ENCODE measurements around the gene R3HDM4.
"Not testable (repeated sequence)": the region's sequence is repeated elsewhere in the genome, so short reads cannot be mapped to it uniquely, and the experiment has no call there.

Gene R3HDM4

GRCh38 chr19:913080-913748, at the start of gene R3HDM4:
Gene R3HDM4 (minus strand): TSS chr19:913219. CDS start chr19:913157, 62 bp downstream.
- no peak for DNase-seq (ENCODE audit: low read depth, low spot score)

GRCh38 chr19:961866-962620, 49.0 kb upstream of the R3HDM4 start:
- DNase-seq (ENCODE audit: low read depth, low spot score), result no peak

- no peak for DNase-seq (ENCODE audit: low read depth, low spot score)
Observed at GRCh38 chr19:960601-960938, 47.6 kb upstream of the R3HDM4 start.

GRCh38 chr19:960020-960419, 47.0 kb upstream of the R3HDM4 start:
- DNase-seq (ENCODE audit: low read depth, low spot score), result no peak

GRCh38 chr19:958967-959855, 46.2 kb upstream of the R3HDM4 start:
- DNase-seq (ENCODE audit: low read depth, low spot score), result no peak

- not testable (repeated sequence) for DNase-seq (ENCODE audit: low read depth, low spot score)
Observed at GRCh38 chr19:957578-957977, 44.6 kb upstream of the R3HDM4 start.

- DNase-seq (ENCODE audit: low read depth, low spot score), result no peak
Observed at GRCh38 chr19:956766-957440, 43.9 kb upstream of the R3HDM4 start.

- no peak for DNase-seq (ENCODE audit: low read depth, low spot score)
Observed at GRCh38 chr19:955803-956765, 43.1 kb upstream of the R3HDM4 start.

- no peak for DNase-seq (ENCODE audit: low read depth, low spot score)
Observed at GRCh38 chr19:954672-955494, 41.9 kb upstream of the R3HDM4 start.

- no peak for DNase-seq (ENCODE audit: low read depth, low spot score)
Observed at GRCh38 chr19:954272-954671, 41.3 kb upstream of the R3HDM4 start.

- no peak for DNase-seq (ENCODE audit: low read depth, low spot score)
Observed at GRCh38 chr19:953445-954271, 40.6 kb upstream of the R3HDM4 start.

- no peak for DNase-seq (ENCODE audit: low read depth, low spot score)
Observed at GRCh38 chr19:952680-953444, 39.8 kb upstream of the R3HDM4 start.

GRCh38 chr19:952049-952679, 39.1 kb upstream of the R3HDM4 start:
- no peak for DNase-seq (ENCODE audit: low read depth, low spot score)

GRCh38 chr19:950352-951066, 37.5 kb upstream of the R3HDM4 start:
- no peak for DNase-seq (ENCODE audit: low read depth, low spot score)

- DNase-seq (ENCODE audit: low read depth, low spot score), result no peak
Observed at GRCh38 chr19:948842-949496, 36.0 kb upstream of the R3HDM4 start.
